ENCODE data around the gene JAG1. TPM values are rescaled to one million over a fixed set of nuclear protein-coding genes. Genes with fewer than 3 reads are reported as not detected.

The JAG1 gene
- total RNA-seq, 2 experiments from 2014 or later = 0.32 to 0.67 TPM

- intact Hi-C loops (cut with micrococcal nuclease; ENCODE audit: unreplicated experiment) = no loop called here
- TF ChIP-seq EZH2phosphoT487 (IDR thresholded peaks at IDR 0.05; ENCODE audit: borderline replicate concordance, low read depth, low read length) = no peak
- no peak for TF ChIP-seq CTCF (conservative IDR thresholded peaks at IDR 0.05; ENCODE audit: low read length)
- H3K9me3 ChIP-seq (ENCODE audit: low read length) = no peaks in the 10 kb centered on the region
- no peaks in the 10 kb centered on the region for H3K79me2 ChIP-seq (ENCODE audit: insufficient read depth, low read depth, low read length)
- H3K27ac ChIP-seq (ENCODE audit: low read depth, low read length, poor library complexity, severe bottlenecking) = no peak overlapping the region
- DNase-seq (ENCODE audit: low spot score) = no peak
- no peaks in the 10 kb centered on the region for H4K20me1 ChIP-seq (ENCODE audit: insufficient read depth, low read length)
- CTCF ChIA-PET (ENCODE audit: unreplicated experiment) = no interaction called here
- no TSS peak for BruUV-seq (replicated peaks)
- H3K4me1 ChIP-seq (ENCODE audit: insufficient read depth, low read length, poor library complexity, severe bottlenecking) = no peaks in the 10 kb centered on the region
- POLR2A ChIA-PET = interaction anchor here (0.6 kb wide), 3 partner anchors 44 to 180 kb away, joined by 4 to 6 read pairs (median 5); no protein-coding TSS in a partner anchor
- no peaks in the 10 kb centered on the region for H3K36me3 ChIP-seq (ENCODE audit: insufficient read depth, low read length)
- H2AFZ ChIP-seq (ENCODE audit: low read length) = no peak overlapping the region
- H3K9me2 ChIP-seq (ENCODE audit: insufficient read depth, low read length) = no peaks in the 10 kb centered on the region
- no peak overlapping the region for H3K4me3 ChIP-seq (ENCODE audit: low read depth, low read length, poor library complexity, severe bottlenecking)
- no peak overlapping the region for H3K4me2 ChIP-seq (ENCODE audit: low read length)
Observed at GRCh38 chr20:10657453-10657852, 16.3 kb downstream of the JAG1 start.

- BruUV-seq (replicated peaks) = no TSS peak
- Histone ChIP-seq H3K4me1 (ENCODE audit: insufficient read depth, low read length, poor library complexity, severe bottlenecking) (no peaks in the 10 kb centered on the region), H4K20me1 (ENCODE audit: insufficient read depth, low read length) (no peaks in the 10 kb centered on the region), H3K4me3 (ENCODE audit: low read depth, low read length, poor library complexity, severe bottlenecking) (no peak overlapping the region), H3K9me2 (ENCODE audit: insufficient read depth, low read length) (no peaks in the 10 kb centered on the region), H3K4me2 (ENCODE audit: low read length) (no peak overlapping the region), H3K9me3 (ENCODE audit: low read length) (no peaks in the 10 kb centered on the region), H3K27ac (ENCODE audit: low read depth, low read length, poor library complexity, severe bottlenecking) (no peak overlapping the region), H2AFZ (ENCODE audit: low read length) (no peak overlapping the region), H3K36me3 (ENCODE audit: insufficient read depth, low read length) (no peaks in the 10 kb centered on the region), H3K79me2 (ENCODE audit: insufficient read depth, low read depth, low read length) (no peaks in the 10 kb centered on the region)
- TF ChIP-seq CTCF (conservative IDR thresholded peaks at IDR 0.05; ENCODE audit: low read length) = no peak
- TF ChIP-seq EZH2phosphoT487 (IDR thresholded peaks at IDR 0.05; ENCODE audit: borderline replicate concordance, low read depth, low read length) = no peak
- ChIA-PET CTCF (ENCODE audit: unreplicated experiment) (no interaction called here), POLR2A (interaction anchor here (0.6 to 0.9 kb wide), 3 partner anchors 12 to 175 kb away, joined by 3 to 5 read pairs (median 3); no protein-coding TSS in a partner anchor)
- intact Hi-C loops (cut with micrococcal nuclease; ENCODE audit: unreplicated experiment) = no loop called here
- no peak for DNase-seq (ENCODE audit: low spot score)
Observed at GRCh38 chr20:10655720-10656669, 17.8 kb downstream of the JAG1 start.

DNA sequence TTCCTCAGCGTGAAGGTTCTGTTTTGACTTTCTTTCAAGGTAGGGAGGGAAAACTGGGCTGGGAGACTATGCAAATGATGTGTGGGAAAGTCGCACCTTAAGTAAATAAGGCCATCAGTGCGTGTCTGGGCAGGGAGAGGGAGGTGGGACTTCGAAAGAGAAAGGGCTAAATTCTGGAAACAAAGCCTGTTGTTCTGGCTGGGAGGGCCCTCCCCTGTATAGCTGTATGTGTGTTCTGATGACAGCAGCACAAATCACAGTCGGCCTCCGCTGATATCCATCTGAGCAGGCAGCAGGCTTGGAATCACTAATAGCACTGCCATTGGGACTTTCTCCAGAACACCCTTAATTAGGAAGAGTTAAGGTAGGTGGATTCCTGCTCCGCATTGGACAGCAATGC is 19.2 kb downstream of the JAG1 start:
- TF ChIP-seq EZH2phosphoT487 (IDR thresholded peaks at IDR 0.05; ENCODE audit: borderline replicate concordance, low read depth, low read length) (no peak), CTCF (conservative IDR thresholded peaks at IDR 0.05; ENCODE audit: low read length) (no peak)

More for the DNA sequence above, 19.2 kb downstream of the JAG1 start:
- ChIA-PET CTCF (ENCODE audit: unreplicated experiment) (no interaction called here), POLR2A (no interaction called here)
- Histone ChIP-seq H3K9me2 (ENCODE audit: insufficient read depth, low read length) (no peaks in the 10 kb centered on the region), H3K9me3 (ENCODE audit: low read length) (no peaks in the 10 kb centered on the region), H3K36me3 (ENCODE audit: insufficient read depth, low read length) (no peaks in the 10 kb centered on the region), H3K27ac (ENCODE audit: low read depth, low read length, poor library complexity, severe bottlenecking) (no peak overlapping the region), H2AFZ (ENCODE audit: low read length) (no peak overlapping the region), H3K4me1 (ENCODE audit: insufficient read depth, low read length, poor library complexity, severe bottlenecking) (no peaks in the 10 kb centered on the region), H3K79me2 (ENCODE audit: insufficient read depth, low read depth, low read length) (no peaks in the 10 kb centered on the region), H3K4me3 (ENCODE audit: low read depth, low read length, poor library complexity, severe bottlenecking) (no peak overlapping the region), H3K4me2 (ENCODE audit: low read length) (no peak overlapping the region), H4K20me1 (ENCODE audit: insufficient read depth, low read length) (no peaks in the 10 kb centered on the region)
- BruUV-seq (replicated peaks) = no TSS peak
- intact Hi-C loops (cut with micrococcal nuclease; ENCODE audit: unreplicated experiment) = no loop called here
- no peak for DNase-seq (ENCODE audit: low spot score)

Data from OCI-LY7 (cell line).